ENCODE results near the gene C2orf76.
A peak's percentile ranks its signal among the peaks of the same experiment; 100 is the strongest.

Gene C2orf76

DNA sequence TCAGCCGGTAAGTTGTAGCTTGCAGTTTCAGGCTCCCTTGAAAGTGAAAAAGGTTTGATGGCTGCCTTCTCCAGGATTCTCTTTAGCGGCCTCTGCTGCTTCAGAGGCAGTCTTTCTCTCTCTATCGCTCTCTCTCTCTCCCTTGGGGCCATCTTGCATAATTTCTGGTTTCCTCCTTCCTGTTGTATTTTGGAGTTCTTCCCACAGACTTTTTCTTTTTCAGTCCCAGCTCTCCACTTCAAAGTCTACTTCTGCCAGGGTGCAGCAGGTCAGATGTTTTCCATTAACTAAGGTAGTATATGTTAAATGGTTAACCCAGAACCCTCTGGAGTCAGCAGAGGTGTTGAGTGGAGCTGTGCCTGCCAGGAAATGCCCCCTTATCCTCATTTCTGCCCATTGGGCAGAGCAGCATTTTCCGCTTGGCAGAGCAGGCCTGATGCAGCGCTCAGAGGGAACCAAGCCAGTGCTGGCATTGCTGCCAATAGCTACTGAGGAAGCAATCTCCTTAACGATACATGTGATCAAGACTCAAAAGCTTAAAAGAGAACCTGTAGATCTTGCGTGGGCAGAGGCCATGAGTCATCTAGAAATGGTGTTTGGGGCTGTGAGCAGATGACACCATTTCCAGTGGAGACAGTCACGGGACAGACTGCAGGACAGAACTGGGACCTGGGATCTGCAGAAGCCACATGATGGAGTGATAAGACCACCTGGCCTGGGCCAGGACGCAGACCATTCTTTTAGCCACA is 20.9 kb upstream of the C2orf76 start:
- H3K4me3 ChIP-seq (ENCODE audit: low read length) = no peak overlapping the region
- TF ChIP-seq, protein P1, sequence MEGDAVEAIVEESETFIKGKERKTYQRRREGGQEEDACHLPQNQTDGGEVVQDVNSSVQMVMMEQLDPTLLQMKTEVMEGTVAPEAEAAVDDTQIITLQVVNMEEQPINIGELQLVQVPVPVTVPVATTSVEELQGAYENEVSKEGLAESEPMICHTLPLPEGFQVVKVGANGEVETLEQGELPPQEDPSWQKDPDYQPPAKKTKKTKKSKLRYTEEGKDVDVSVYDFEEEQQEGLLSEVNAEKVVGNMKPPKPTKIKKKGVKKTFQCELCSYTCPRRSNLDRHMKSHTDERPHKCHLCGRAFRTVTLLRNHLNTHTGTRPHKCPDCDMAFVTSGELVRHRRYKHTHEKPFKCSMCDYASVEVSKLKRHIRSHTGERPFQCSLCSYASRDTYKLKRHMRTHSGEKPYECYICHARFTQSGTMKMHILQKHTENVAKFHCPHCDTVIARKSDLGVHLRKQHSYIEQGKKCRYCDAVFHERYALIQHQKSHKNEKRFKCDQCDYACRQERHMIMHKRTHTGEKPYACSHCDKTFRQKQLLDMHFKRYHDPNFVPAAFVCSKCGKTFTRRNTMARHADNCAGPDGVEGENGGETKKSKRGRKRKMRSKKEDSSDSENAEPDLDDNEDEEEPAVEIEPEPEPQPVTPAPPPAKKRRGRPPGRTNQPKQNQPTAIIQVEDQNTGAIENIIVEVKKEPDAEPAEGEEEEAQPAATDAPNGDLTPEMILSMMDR (IDR thresholded peaks at IDR 0.05; ENCODE audit: insufficient read depth, low read depth, low read length, missing control alignments) = peak; percentile 52
- peak; percentile 84 for DNase-seq (ENCODE audit: low read depth)

- no peak for DNase-seq (ENCODE audit: low read depth)
Observed at GRCh38 chr2:119385466-119385865, 18.8 kb upstream of the C2orf76 start.

GRCh38 chr2:119384971-119385370 is 18.3 kb upstream of the C2orf76 start:
- no peak for DNase-seq (ENCODE audit: low read depth)
- TF ChIP-seq, protein P1 (IDR thresholded peaks at IDR 0.05; ENCODE audit: insufficient read depth, low read depth, low read length, missing control alignments) = no peak
- no peak overlapping the region for H3K4me3 ChIP-seq (ENCODE audit: low read length)

More at GRCh38 chr2:119385466-119385865, 18.8 kb upstream of the C2orf76 start:
- no peak overlapping the region for H3K4me3 ChIP-seq (ENCODE audit: low read length)
- TF ChIP-seq, protein P1 (IDR thresholded peaks at IDR 0.05; ENCODE audit: insufficient read depth, low read depth, low read length, missing control alignments) = no peak

- DNase-seq (ENCODE audit: low read depth) = peak; percentile 24
- H3K4me3 ChIP-seq (ENCODE audit: low read length) = no peak overlapping the region
- TF ChIP-seq, protein P1 (IDR thresholded peaks at IDR 0.05; ENCODE audit: insufficient read depth, low read depth, low read length, missing control alignments) = no peak
Observed at GRCh38 chr2:119383410-119384140, 16.9 kb upstream of the C2orf76 start.

DNA sequence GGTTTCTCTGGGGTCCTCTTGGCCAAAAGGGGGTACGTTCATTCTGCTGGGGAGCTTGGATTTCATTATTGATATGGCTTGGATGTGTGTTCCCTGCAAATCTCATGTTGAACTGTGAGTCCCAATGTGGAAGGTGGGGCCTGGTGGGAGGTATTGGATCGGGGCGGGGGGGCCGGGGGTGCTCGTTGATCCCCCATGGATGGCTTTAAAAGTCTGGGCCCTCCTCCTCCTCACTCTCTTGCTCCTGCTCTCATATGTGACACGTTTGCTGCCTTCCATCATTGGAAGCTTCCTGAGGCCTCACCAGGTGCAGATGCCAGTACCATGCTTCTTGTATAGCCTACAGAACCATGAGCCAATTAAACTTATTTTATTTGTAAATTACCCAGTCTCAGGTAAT is 11.9 kb upstream of the C2orf76 start:
- no peak overlapping the region for H3K4me3 ChIP-seq (ENCODE audit: low read length)
- TF ChIP-seq, protein P1 (IDR thresholded peaks at IDR 0.05; ENCODE audit: insufficient read depth, low read depth, low read length, missing control alignments) = no peak
- no peak for DNase-seq (ENCODE audit: low read depth)

- no peak for DNase-seq (ENCODE audit: low read depth)
- H3K4me3 ChIP-seq (ENCODE audit: low read length) = no peak overlapping the region
- TF ChIP-seq, protein P1 (IDR thresholded peaks at IDR 0.05; ENCODE audit: insufficient read depth, low read depth, low read length, missing control alignments) = no peak
Observed at GRCh38 chr2:119377993-119378345, 11.3 kb upstream of the C2orf76 start.
